ENCODE data around the gene CGNL1. TPM values are rescaled to one million over a fixed set of nuclear protein-coding genes. Genes with fewer than 3 reads are reported as not detected.

The CGNL1 gene
- total and polyA plus RNA-seq, 7 donors, result 0.69 to 7.2 (median 2.4) TPM

GRCh38 chr15:57384816-57385215 is 8.5 kb downstream of the CGNL1 start:
- Histone ChIP-seq H3K36me3 (no peaks in the 10 kb centered on the region), H3K4me1 (peaks cover 0 to 48% (median 39%) of the 10 kb centered on the region in 4 donors), H3K9me3 (no peaks in the 10 kb centered on the region), H3K27ac (no peak overlapping the region), H3K4me3 (no peak overlapping the region), H3K27me3 (peaks cover 0 to 13% (median 0%) of the 10 kb centered on the region in 3 donors)
- WGBS, 2 donors, result 74 to 83% methylated on average over 2 of the region's 2 CpGs
- no peak for TF ChIP-seq EP300 (IDR thresholded peaks at IDR 0.05)
- TF ChIP-seq POLR2AphosphoS5 (IDR thresholded peaks at IDR 0.05), result no peak
- no peak for TF ChIP-seq POLR2A (IDR thresholded peaks at IDR 0.05)
- no peak for TF ChIP-seq CTCF (IDR thresholded peaks at IDR 0.05)
- intact Hi-C loops (cut with DNase I), result no loop called here
- DNase-seq, result no peak

- H3K9me3 ChIP-seq, result no peaks in the 10 kb centered on the region
- H3K4me3 ChIP-seq, result no peak overlapping the region
- WGBS, 2 donors, result 91 to 94% methylated on average over 7 of the region's 7 CpGs
- TF ChIP-seq EP300 (IDR thresholded peaks at IDR 0.05) (no peak), POLR2A (IDR thresholded peaks at IDR 0.05) (no peak), POLR2AphosphoS5 (IDR thresholded peaks at IDR 0.05) (no peak), CTCF (IDR thresholded peaks at IDR 0.05) (no peak)
- no peaks in the 10 kb centered on the region for H3K36me3 ChIP-seq
- no peak for DNase-seq
- peaks cover 0 to 3% (median 0%) of the 10 kb centered on the region in 3 donors for H3K27me3 ChIP-seq
- H3K4me1 ChIP-seq, result peaks cover 0 to 48% (median 39%) of the 10 kb centered on the region in 4 donors
- intact Hi-C loops (cut with DNase I), result no loop called here
- H3K27ac ChIP-seq, result no peak overlapping the region
These were observed 9.7 kb downstream of the CGNL1 start for GRCh38 chr15:57385923-57386390.

- H3K27ac ChIP-seq, result peak overlapping the region in 2 of 4 donors; percentile 18 to 79
- no peak for DNase-seq
- peaks cover 0 to 48% (median 39%) of the 10 kb centered on the region in 4 donors for H3K4me1 ChIP-seq
- peak; percentile 60 to 90 (median 80) for TF ChIP-seq POLR2AphosphoS5 (IDR thresholded peaks at IDR 0.05)
- TF ChIP-seq CTCF (IDR thresholded peaks at IDR 0.05), result no peak
- no peak for TF ChIP-seq POLR2A (IDR thresholded peaks at IDR 0.05)
- no peak for TF ChIP-seq EP300 (IDR thresholded peaks at IDR 0.05)
- H3K36me3 ChIP-seq, result no peaks in the 10 kb centered on the region
- intact Hi-C loops (cut with DNase I), result no loop called here
- no peaks in the 10 kb centered on the region for H3K9me3 ChIP-seq
- no peaks in the 10 kb centered on the region for H3K27me3 ChIP-seq
- H3K4me3 ChIP-seq, result no peak overlapping the region
- WGBS, 2 donors, result 87 to 94% methylated on average over 4 of the region's 4 CpGs
These were observed 10.7 kb downstream of the CGNL1 start for GRCh38 chr15:57386976-57387375.

- Histone ChIP-seq H3K4me3 (no peak overlapping the region), H3K27ac (peak overlapping the region in 3 of 4 donors; percentile 18 to 79 (median 28)), H3K9me3 (no peaks in the 10 kb centered on the region), H3K4me1 (peaks cover 0 to 48% (median 37%) of the 10 kb centered on the region in 4 donors), H3K27me3 (no peaks in the 10 kb centered on the region), H3K36me3 (no peaks in the 10 kb centered on the region)
- TF ChIP-seq CTCF (IDR thresholded peaks at IDR 0.05) (no peak), POLR2AphosphoS5 (IDR thresholded peaks at IDR 0.05) (peak in 3 of 4 donors; percentile 18 to 56 (median 22))
- intact Hi-C loops (cut with DNase I), result no loop called here
- no peak for DNase-seq
- 65% methylated on average over 3 of the region's 3 CpGs for WGBS, 2 donors
These were observed 11.3 kb downstream of the CGNL1 start for GRCh38 chr15:57387564-57388076.

GRCh38 chr15:57388464-57388863 is 12.2 kb downstream of the CGNL1 start:
- Histone ChIP-seq H3K36me3 (no peaks in the 10 kb centered on the region), H3K9me3 (no peaks in the 10 kb centered on the region), H3K27me3 (no peaks in the 10 kb centered on the region), H3K4me3 (no peak overlapping the region), H3K27ac (peak overlapping the region in 1 of 4 donors; percentile 79), H3K4me1 (peaks cover 0 to 48% (median 35%) of the 10 kb centered on the region in 4 donors)
- WGBS, 2 donors, result 91 to 95% methylated on average over 6 of the region's 6 CpGs
- DNase-seq, result no peak
- intact Hi-C loops (cut with DNase I), result no loop called here
- TF ChIP-seq POLR2A (IDR thresholded peaks at IDR 0.05) (no peak), POLR2AphosphoS5 (IDR thresholded peaks at IDR 0.05) (no peak), CTCF (IDR thresholded peaks at IDR 0.05) (no peak), EP300 (IDR thresholded peaks at IDR 0.05) (no peak)
